GM21515 (cell line): ENCODE data around the gene APOA4.

Source experiments
- ATAC-seq: cut with Tn5 transposase; IDR thresholded peaks from one replicate; pipeline ENCODE4 v1.9.1; 2021; ENCODE audit not compliant: unreplicated experiment

APOA4 gene

DNA sequence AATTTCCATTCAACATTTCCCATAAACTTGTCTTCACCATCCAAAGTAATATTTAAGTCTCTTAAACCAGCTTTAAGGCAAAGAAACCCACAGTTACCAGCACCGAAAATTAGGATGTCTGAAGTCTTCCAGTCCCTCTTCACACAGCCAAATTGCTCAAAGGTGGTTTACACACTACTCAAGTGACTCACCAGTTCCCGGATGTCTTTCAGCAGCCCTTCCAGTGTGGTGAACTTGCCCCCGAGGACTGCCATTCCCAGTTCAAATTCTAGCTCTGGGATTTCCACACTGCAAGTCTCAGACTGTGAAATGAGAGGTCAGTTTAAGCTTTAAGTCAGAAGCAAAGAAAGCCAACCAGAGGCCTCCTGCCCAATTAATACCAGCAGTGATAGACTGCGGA lies 40.4 kb downstream of the APOA4 start:
- no peak for ATAC-seq

DNA sequence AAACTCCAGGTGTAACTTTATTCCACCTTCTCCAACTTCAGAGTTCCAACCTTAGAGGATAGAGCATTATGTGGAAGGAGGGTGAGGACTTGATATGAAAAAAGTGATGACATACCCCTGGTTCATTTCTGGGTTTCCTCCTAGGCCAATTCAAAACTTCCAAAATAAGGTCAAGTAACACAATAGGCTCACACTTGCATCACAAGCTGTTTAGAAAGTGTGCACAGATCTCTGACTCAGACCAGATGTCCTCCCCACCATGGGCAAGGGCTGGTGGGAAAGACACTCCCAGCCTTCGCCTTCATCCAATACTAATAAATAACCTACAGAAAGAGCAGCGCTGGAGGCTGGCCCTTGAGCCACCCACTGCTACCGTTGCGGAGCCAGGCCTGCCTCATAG lies 44.5 kb downstream of the APOA4 start:
- ATAC-seq = no peak

DNA sequence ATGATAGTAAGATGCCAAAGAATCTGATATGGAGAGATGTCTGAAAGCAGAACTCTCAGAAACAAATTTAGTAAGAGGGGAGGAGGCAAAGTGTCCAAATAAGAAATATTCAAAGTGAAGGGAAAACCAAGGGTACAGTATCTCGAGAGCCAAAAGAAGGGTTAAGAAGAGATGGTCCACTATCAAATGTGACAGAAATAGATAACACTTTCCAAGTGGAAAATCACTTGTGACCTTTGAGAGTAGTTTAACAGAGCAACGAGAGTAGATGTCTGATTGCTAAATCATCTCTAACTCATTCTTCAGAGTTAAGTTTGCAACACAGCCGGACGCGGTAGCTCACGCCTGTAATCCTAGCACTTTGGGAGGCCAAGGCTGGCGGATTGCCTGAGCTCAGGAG lies 46.0 kb downstream of the APOA4 start:
- ATAC-seq = no peak

DNA sequence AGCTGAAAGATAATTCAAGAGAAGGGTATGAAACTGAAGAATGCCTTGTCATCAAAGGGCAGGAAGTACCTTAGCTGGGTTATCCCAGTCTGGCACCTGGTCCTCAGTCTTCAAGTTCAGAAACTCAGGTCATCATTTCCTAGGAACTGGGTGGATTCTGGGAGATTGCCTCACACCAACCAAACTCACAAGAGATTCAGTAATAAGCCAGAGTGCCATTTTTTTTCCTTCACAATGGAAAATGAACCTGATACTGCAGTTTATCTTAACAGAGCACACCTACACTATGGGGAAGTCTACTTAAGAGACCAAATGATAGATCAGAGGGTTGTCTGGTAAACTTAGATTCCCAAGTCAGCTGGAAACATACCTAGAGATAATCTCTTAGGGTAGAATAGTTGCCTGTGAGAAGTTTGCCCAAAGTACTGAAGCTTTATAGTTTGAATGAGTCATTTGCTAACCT lies 46.6 kb downstream of the APOA4 start:
- ATAC-seq = no peak

- no peak for ATAC-seq
These were observed 47.1 kb downstream of the APOA4 start for GRCh38 chr11:116775975-116776374.

GRCh38 chr11:116774661-116775060 lies 48.4 kb downstream of the APOA4 start:
- ATAC-seq = no peak

DNA sequence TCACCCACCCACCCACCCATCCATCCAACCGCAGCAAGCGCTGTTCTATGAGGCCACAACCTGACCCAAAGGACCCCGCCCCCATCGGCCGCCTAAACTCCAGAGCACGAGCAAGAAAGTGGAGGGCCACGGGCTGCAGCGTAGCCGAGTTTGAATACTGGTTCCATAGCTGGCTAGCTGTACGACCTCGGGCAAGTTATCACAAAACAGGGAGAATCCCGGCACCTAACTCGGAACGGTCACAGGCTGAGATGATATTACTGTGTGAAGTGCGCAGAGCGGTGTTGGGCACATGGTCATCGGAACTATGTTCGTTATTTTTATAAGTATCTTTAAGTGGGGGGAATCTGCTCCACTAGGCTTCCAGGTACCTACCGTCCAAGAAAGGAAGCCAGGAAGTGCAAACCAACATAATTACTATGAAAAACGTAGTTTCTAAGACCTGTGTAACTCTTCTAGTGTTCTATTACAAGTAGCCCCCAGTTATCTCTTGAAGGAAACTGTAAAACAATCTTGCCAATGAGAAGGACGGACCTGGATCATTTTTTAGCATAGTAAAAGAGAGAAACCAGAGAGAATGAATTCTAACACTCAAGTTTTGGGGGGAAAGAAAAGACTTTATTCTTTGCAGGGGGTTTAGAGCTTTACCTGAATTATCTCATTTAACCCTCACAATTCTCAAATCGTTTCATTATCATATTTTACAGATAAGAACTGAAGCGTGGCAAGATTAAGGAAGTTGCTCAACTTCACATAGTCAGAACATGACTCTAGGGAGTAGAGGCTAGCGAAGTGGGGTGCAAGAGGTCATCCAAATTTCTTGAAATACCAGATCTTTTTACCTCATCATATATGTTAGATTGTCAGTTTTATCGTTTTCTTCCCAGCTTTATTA lies 49.7 kb downstream of the APOA4 start:
- ATAC-seq = peak; percentile 49

- ATAC-seq = peak; percentile 81
These were observed 50.5 kb downstream of the APOA4 start, which contains the start of gene BUD13 for GRCh38 chr11:116772443-116773202. Gene BUD13 (minus strand): TSS chr11:116772987. CDS start chr11:116772964, 23 bp downstream.

GRCh38 chr11:116771935-116772334 lies 51.2 kb downstream of the APOA4 start:
- no peak for ATAC-seq
